Putamen (tissue), 1 donor: ENCODE measurements around the gene PKN2.
"Not testable (repeated sequence)": the region's sequence is repeated elsewhere in the genome, so short reads cannot be mapped to it uniquely, and the experiment has no call there.

Experiments used
- DNase-seq: peaks from one replicate; pipeline ENCODE4 v3.0.0-alpha.2; 2016; ENCODE audit warnings: low spot score

Gene PKN2

DNA sequence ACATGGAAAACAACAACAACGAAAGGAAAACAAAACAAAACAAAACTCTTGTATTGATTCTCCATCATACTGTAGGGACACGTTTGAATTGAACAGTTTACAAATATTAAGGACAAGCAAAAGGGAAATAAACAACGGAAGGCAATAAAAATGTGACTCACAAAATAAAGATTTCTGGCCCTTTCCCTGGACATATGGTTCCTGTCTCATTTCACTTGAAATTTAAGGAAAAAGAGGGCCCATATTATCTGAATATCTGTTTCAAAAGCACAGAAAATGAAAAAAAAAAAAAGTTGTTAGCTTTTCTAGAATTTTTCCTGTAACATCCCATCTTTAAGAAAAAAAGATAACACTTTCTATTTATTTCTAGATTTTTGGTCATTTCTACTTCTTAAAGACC is 3.6 kb upstream of the PKN2 start:
- DNase-seq, result no peak

GRCh38 chr1:88680911-88681622 is 3.0 kb upstream of the PKN2 start:
- no peak for DNase-seq

DNA sequence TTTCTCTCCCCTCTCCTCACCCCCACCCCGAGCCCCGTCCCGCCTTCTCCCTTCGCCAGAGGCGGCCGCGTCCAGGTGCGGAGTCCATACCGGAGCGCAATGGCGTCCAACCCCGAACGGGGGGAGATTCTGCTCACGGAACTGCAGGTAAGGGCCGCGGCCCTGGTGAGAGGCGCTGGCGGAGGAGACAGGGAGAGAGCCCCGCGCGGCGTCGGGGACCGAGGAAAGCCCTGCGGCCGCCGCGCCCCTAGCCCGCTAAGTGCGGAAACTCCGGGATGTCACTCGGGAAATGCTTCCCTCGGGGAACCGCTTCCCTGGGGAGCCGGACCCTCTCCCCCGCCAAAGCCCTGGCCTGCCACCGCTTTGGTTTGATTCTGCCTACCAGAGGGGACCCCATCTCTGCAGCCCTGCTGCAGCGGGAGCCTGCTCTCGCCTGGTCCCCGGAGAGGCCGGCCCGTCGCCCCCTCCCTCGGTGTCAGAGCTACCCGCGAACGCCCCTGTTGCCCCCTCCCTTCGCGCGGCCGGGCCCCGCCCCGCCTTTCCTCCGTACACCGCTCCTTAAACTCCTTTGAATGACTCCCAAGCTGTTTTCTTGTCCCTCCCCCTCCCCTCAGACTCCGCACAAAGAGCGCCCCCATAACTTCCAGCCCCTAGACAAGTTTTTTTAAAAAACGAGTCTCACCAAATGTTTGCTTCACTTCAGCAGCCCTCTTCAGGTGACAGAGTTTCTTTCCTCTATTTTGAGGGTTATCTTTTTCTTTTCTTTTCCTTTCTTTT is 597 bp downstream of the PKN2 start:
- DNase-seq, result peak; percentile 50

- no peak for DNase-seq
Measured at GRCh38 chr1:88685259-88685620, 1.2 kb downstream of the PKN2 start.

DNA sequence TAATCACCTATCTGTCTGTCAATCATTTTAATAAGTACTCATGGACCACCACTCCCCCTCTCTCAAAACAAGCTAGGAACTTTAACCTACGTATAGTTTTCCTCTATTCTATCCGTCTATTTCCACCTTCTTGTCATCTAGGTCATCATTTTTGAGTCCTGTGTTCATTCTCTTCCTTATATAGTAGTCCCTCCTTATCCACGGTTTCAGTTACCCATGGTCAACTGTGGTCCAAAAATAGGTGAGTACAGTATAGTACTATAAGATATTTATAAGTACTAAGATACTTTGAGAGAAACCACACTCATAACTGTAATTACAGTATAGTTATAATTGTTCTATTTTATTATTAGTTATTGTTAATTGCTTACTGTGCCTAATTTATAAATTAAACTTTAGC is 7.5 kb downstream of the PKN2 start:
- no peak for DNase-seq

DNA sequence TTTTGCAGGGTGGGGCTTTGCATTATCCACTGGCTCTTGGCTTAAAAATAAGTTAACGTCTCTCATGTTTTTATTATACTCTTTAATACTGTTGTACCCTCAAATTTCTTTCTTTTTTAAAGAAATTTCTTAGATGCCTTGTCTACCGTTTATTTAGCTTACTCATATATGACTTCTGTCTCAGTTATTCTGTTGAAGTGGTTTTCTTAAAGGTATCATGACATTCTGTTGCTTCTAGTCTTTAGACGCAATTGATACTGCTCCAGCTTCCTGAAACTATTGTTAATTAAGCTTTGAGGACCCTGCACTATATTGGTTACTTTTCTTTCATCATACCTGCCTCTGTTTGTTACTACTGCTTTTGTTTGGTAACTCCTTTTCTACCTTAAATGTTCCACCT is 11.7 kb downstream of the PKN2 start:
- no peak for DNase-seq

DNA sequence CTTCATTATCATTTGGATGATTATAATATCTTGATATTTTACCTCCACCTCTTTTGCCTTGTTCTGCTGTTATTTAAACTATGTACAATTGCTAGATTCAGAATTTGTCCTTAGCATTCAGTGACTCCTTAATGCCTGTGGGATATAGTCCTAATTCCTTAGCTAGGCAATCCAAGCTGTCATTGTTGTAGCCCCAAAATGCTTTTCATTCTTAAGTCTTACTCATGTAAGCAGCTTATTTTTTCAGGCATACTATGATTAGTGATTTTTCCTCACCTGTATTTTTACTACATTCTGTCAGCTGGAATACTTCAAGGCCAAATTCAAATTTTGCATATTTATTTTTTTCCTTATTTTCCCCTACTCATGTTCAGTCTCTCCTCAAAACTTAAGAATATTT is 13.4 kb downstream of the PKN2 start:
- DNase-seq, result no peak

- no peak for DNase-seq
Measured at GRCh38 chr1:88698140-88698539, 14.1 kb downstream of the PKN2 start.

DNA sequence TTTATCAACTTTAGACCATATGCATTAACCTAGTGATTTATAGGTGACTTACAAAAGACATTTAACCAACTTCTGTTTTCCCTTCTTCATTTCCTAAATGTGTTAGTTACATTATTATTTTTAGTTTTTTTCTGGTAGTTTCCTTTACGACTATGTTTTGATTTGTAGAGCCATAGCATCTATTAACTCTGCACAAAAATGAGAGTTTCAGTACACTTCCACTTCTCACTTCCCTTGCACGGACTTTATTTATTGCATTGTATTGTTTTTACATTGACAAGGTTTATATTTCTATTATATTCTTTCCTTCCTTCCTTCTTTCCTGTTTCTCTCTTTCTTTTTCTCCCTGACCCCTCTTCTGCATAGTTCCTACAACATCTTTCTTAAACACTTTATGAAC is 14.7 kb downstream of the PKN2 start:
- no peak for DNase-seq

DNA sequence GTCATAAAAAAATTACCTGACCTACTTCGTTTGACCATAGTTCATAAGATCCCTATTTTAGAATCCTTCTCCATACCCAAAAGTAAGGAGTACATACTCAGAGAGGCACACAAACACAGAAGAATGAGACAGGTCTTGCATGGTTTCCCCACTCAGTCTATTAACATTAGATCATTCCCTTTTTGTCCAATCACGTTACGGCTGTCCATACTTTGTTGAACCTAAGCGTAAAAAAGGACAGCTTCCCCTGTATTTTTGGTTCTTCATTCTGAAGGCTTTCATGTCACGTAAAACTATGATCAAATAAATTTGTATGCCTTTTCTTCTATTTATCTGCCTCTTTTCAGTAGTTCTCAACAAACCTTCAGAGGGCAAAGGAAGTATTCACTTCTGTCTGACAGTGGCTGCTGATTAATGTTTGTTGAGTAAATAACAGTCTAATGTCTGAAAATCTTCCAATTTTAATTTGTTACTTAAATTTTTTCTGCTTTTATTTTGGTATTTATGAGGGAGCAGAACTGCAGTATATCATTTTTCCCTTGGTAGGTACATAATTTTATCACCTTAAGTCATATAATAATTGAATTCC is 16.4 kb downstream of the PKN2 start:
- DNase-seq, result no peak

- no peak for DNase-seq
Measured at GRCh38 chr1:88701275-88701674, 17.2 kb downstream of the PKN2 start.

DNA sequence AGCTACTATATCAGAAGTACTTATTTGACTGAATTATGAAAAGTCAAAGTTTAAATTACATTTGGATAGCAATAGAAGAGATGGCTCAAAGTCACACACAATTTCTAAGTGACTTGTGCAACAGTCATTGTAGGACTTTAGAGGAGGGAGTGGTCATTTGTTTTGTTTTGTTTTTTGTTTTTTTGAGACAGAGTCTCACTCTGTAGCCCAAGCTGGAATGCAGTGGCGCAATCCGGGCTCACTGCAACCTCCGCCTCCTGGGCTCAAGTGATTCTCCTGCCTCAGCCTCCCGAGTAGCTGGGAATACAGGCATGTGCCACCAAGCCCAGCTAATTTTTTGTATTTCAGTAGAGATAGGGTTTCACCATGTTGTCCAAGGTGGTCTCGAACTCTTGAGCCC is 17.7 kb downstream of the PKN2 start:
- not testable (repeated sequence) for DNase-seq

DNA sequence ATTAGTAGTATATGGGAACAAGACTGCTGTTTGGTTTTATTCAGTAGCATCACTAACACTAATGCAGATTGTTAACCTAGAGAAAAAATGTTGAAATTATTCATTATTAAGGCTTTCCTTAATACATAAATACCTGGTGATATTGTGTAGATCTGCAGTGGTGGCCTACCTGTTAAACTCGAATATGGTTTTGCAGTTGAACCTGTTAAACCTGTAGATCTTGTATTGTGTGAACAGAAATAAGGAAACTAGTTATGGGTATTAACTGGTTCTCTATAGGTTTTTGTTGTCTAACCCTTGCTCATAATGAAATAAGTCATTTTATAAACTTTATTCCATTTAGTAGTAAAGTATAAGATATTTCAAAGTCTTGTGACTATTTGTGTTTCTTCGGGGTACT is 23.9 kb downstream of the PKN2 start:
- no peak for DNase-seq

GRCh38 chr1:88712907-88713306 is 28.8 kb downstream of the PKN2 start:
- DNase-seq, result not testable (repeated sequence)

DNA sequence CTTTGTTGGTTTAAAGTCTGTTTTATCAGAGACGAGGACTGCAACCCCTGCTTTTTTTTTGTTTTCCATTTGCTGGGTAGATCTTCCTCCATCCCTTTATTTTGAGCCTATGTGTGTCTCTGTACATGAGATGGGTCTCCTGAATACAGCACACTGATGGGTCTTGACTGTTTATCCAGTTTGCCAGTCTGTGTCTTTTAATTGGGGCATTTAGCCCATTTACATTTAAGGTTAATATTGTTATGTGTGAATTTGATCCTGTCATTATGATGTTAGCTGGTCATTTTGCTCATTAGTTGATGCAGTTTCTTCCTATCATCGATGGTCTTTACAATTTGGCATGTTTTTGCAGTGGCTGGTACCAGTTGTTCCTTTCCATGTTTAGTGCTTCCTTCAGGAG is 32.5 kb downstream of the PKN2 start:
- not testable (repeated sequence) for DNase-seq

- DNase-seq, result no peak
Measured at GRCh38 chr1:88722492-88722891, 38.4 kb downstream of the PKN2 start.

DNA sequence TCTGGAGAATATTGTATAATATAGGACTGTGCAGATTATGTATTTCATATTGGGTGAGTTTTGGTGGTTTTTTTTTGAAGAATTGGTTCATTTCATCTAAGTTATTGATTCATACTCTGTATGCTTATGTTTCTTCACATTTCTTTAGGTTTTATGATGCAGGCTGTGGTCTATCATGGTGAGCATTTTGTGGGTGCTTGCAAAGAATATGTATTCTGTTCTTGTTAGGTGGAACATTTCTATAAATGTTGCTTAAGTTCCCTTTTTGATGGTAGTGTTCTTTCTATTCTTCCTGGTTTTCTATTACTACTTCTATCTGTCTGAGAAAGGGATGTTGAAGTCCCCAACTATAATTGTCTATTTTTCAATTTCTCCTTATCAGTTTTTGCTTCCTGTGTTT is 42.6 kb downstream of the PKN2 start:
- no peak for DNase-seq

DNA sequence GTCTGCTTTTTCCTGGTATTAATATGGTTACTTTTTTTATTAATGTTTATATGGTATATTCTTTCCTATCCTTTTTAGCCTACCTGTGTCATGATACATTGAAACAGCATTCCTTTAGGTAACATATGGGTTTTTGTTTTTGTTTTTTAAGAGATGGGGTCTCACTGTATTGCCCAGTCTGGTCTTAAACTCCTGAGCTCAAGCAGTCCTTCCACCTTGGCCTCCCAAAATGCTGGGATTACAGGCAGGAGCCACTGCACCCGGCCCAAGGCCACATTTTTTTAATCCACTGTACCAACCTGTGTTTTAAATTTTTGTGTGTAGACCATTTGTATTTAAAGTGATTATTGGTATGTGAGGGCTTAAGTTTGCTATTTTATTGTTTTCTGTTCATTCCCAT is 43.1 kb downstream of the PKN2 start:
- no peak for DNase-seq

- no peak for DNase-seq
Measured at GRCh38 chr1:88729297-88729696, 45.2 kb downstream of the PKN2 start.

DNA sequence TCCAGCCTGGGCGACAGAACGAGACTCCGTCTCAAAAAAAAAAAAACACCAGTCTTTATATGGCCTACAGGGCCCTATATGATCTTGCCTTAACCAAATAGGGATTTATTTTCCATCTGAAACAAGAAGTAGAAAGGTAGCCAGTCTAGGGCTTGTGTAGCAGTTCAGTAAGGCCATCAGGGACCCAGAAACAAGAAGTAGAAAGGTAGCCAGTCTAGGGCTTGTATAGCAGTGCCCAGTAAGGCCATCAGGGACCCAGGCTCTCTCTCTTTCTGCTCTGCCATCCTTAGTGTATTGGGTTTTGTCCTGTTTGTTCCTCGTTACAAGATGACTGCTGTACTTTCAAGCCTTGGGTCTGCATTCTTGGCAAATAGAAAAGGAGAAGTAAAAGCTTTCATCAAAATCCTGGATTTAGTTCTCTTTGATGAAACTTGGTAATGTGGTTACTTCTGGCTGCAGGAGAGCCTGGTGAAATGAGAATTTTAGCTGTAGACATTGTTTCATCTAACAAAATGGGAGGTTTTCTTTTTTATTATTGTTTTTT is 46.1 kb downstream of the PKN2 start:
- DNase-seq, result no peak

DNA sequence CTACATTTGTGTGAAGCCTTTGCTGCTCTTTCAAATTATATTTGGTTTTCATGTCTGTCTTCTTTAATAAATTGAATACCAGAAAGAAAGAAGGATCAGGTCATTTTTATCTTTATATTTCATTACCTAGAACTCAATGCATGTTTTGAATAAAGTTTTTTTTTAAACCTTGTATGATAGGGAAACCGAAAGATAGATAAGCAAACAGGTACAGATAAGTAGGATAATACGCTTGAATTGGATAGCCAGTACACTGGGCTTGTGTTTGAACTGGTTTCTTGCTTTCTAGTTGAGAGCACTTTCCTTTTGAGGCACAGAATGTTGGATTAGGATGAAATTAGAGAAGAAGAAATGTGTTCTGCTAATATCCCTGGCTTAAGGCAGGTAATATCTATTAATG is 46.9 kb downstream of the PKN2 start:
- DNase-seq, result no peak

GRCh38 chr1:88731475-88732269 is 47.6 kb downstream of the PKN2 start:
- no peak for DNase-seq
